ENCODE measurements around the gene APBB2. TPM values are rescaled to one million over a fixed set of nuclear protein-coding genes. Genes with fewer than 3 reads are reported as not detected.

APBB2 gene
- total RNA-seq, 1 donor: 92.3 TPM

DNA sequence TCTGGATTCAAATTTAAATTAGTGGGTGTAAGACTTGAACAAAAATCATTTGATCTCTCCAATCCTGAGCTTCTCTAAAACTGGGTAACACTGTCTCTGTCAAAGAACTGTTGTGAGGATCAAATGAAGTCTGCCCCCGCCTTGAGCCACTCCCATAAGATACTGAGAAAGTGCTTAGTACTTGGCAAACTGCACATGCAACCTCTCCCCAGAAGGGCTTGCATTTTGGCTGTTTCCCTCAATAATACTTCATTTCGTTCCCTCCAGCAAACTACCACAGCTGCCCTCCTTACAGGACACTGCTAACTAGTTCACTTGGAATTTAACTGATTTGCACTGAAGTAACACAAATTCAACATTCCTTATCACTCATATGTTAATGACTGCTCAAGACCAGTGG lies 79.8 kb downstream of the APBB2 start:
- Histone ChIP-seq H3K79me2 (ENCODE audit: insufficient read depth, low read length) (peaks cover 87% of the 10 kb centered on the region), H3K4me3 (ENCODE audit: insufficient read depth, low read length) (no peak overlapping the region), H3K27ac (ENCODE audit: low read depth, low read length) (no peak overlapping the region), H4K20me1 (ENCODE audit: insufficient read depth, low read length) (peaks cover 16% of the 10 kb centered on the region), H3K4me2 (ENCODE audit: insufficient read depth, low read length) (no peak overlapping the region), H3K36me3 (ENCODE audit: insufficient read depth, low read length) (no peaks in the 10 kb centered on the region), H3K9me3 (ENCODE audit: low read depth, low read length) (no peaks in the 10 kb centered on the region), H3K27me3 (ENCODE audit: insufficient read depth, low read length) (no peaks in the 10 kb centered on the region), H3K4me1 (ENCODE audit: insufficient read depth, low read length) (peaks cover 17% of the 10 kb centered on the region), H2AFZ (ENCODE audit: low read length) (no peak overlapping the region)
- DNase-seq (ENCODE audit: insufficient read length, low spot score, missing footprints): no peak
- TF ChIP-seq, protein P1, sequence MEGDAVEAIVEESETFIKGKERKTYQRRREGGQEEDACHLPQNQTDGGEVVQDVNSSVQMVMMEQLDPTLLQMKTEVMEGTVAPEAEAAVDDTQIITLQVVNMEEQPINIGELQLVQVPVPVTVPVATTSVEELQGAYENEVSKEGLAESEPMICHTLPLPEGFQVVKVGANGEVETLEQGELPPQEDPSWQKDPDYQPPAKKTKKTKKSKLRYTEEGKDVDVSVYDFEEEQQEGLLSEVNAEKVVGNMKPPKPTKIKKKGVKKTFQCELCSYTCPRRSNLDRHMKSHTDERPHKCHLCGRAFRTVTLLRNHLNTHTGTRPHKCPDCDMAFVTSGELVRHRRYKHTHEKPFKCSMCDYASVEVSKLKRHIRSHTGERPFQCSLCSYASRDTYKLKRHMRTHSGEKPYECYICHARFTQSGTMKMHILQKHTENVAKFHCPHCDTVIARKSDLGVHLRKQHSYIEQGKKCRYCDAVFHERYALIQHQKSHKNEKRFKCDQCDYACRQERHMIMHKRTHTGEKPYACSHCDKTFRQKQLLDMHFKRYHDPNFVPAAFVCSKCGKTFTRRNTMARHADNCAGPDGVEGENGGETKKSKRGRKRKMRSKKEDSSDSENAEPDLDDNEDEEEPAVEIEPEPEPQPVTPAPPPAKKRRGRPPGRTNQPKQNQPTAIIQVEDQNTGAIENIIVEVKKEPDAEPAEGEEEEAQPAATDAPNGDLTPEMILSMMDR (IDR thresholded peaks at IDR 0.05; ENCODE audit: extremely low read depth, low read depth, low read length): no peak

DNA sequence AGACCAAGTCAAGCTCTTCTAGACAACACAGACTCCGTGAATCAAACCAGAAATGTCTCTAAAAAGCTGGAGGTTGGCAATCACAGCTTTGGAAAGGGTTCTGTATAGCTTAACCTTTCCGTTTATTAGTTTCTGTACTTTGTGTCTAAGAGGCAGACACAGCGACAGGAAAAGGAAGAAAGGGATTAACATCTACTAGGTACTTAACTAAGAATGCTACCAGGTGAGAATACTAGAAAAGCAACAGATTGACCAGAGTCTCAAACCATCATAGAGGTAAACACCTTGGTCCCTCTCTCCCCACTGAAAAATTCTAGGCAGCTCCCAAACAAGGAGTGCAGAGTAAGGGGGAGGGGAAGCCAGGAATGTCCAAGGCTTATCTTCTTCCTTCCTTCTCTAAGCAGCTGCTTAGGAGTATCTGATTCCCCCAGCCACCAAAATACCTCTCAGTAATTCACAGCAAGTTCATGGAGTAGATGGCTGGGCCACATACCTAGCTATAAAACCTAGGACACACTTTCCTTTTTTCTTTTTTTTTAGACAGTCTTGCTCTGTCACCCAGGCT lies 80.8 kb downstream of the APBB2 start:
- Histone ChIP-seq H3K9me3 (ENCODE audit: low read depth, low read length) (no peaks in the 10 kb centered on the region), H3K27me3 (ENCODE audit: insufficient read depth, low read length) (no peaks in the 10 kb centered on the region), H3K4me1 (ENCODE audit: insufficient read depth, low read length) (peaks cover 17% of the 10 kb centered on the region), H3K36me3 (ENCODE audit: insufficient read depth, low read length) (no peaks in the 10 kb centered on the region), H4K20me1 (ENCODE audit: insufficient read depth, low read length) (peaks cover 21% of the 10 kb centered on the region), H2AFZ (ENCODE audit: low read length) (no peak overlapping the region), H3K79me2 (ENCODE audit: insufficient read depth, low read length) (peaks cover 86% of the 10 kb centered on the region), H3K4me2 (ENCODE audit: insufficient read depth, low read length) (no peak overlapping the region), H3K4me3 (ENCODE audit: insufficient read depth, low read length) (no peak overlapping the region), H3K27ac (ENCODE audit: low read depth, low read length) (no peak overlapping the region)
- DNase-seq (ENCODE audit: insufficient read length, low spot score, missing footprints): no peak
- TF ChIP-seq, protein P1 (IDR thresholded peaks at IDR 0.05; ENCODE audit: extremely low read depth, low read depth, low read length): no peak

DNA sequence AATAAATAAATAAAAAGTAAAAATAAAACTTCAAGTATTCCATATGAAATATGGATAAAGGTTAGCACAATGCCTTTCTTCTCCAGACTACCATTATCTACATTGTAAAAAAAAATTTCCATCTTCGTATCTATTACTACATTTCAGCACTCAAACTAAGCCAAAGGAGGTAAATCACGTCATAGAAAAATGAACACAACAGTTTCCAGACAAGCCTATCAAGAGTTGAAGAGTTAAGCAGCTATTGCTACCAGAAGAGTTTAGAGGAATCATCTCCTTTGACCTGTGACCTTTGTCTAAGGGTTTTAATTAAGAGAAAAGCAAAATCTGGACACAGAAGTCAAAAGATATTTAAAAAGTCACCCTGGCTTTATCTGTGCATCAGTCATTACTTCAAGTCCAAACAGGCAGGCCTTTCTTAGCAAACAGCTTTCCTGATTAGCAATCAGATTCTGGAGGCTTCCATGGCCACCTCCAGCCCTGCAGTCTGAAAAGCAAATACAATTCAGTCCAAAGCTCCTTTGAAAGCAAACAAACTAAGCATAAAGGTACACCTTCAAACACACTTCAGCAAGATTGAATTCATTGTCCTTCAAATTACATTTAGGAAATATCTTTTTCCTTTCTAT lies 82.2 kb downstream of the APBB2 start:
- H3K9me3 ChIP-seq (ENCODE audit: low read depth, low read length): no peaks in the 10 kb centered on the region
- TF ChIP-seq, protein P1 (IDR thresholded peaks at IDR 0.05; ENCODE audit: extremely low read depth, low read depth, low read length): no peak
- no peak for DNase-seq (ENCODE audit: insufficient read length, low spot score, missing footprints)
- no peak overlapping the region for H2AFZ ChIP-seq (ENCODE audit: low read length)
- H3K79me2 ChIP-seq (ENCODE audit: insufficient read depth, low read length): peaks cover 86% of the 10 kb centered on the region
- H3K4me2 ChIP-seq (ENCODE audit: insufficient read depth, low read length): no peak overlapping the region
- H3K4me1 ChIP-seq (ENCODE audit: insufficient read depth, low read length): peaks cover 17% of the 10 kb centered on the region
- H4K20me1 ChIP-seq (ENCODE audit: insufficient read depth, low read length): peaks cover 21% of the 10 kb centered on the region
- H3K36me3 ChIP-seq (ENCODE audit: insufficient read depth, low read length): no peaks in the 10 kb centered on the region
- H3K27me3 ChIP-seq (ENCODE audit: insufficient read depth, low read length): no peaks in the 10 kb centered on the region
- H3K27ac ChIP-seq (ENCODE audit: low read depth, low read length): no peak overlapping the region
- no peak overlapping the region for H3K4me3 ChIP-seq (ENCODE audit: insufficient read depth, low read length)

DNA sequence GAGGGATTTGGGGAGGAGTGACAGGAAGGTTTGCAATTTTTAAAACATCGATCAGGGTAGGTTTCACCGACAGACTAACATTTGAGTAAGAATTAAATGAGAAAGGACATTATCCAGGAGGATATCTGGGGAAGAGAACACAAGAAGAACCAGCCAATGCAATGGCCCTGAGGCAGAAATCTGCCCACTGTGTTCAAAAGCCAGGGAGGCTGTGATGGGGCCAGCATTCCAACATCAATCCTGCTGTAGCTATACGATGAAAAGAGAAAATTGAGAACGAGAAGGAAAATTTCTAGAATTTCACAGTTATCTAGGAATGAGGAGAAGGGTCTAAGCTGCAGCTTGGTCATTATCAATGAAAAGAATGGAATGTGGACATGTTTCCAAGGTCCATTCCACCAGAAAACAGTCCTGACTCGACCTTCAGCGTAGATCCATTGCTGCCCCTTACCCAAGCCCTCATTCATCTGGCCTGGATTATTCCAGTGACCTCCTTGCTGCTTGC lies 84.4 kb downstream of the APBB2 start:
- TF ChIP-seq, protein P1 (IDR thresholded peaks at IDR 0.05; ENCODE audit: extremely low read depth, low read depth, low read length): no peak
- no peak overlapping the region for H2AFZ ChIP-seq (ENCODE audit: low read length)
- no peak overlapping the region for H3K4me3 ChIP-seq (ENCODE audit: insufficient read depth, low read length)
- peak; percentile 2 for DNase-seq (ENCODE audit: insufficient read length, low spot score, missing footprints)
- peaks cover 12% of the 10 kb centered on the region for H3K4me1 ChIP-seq (ENCODE audit: insufficient read depth, low read length)
- H4K20me1 ChIP-seq (ENCODE audit: insufficient read depth, low read length): peaks cover 17% of the 10 kb centered on the region
- H3K27me3 ChIP-seq (ENCODE audit: insufficient read depth, low read length): no peaks in the 10 kb centered on the region
- H3K79me2 ChIP-seq (ENCODE audit: insufficient read depth, low read length): peaks cover 85% of the 10 kb centered on the region
- no peaks in the 10 kb centered on the region for H3K9me3 ChIP-seq (ENCODE audit: low read depth, low read length)
- no peaks in the 10 kb centered on the region for H3K36me3 ChIP-seq (ENCODE audit: insufficient read depth, low read length)
- no peak overlapping the region for H3K4me2 ChIP-seq (ENCODE audit: insufficient read depth, low read length)
- H3K27ac ChIP-seq (ENCODE audit: low read depth, low read length): no peak overlapping the region

All from osteoblast (primary cell).